Measurements from ENCODE around the gene CYP26B1.

The CYP26B1 gene, protein sequence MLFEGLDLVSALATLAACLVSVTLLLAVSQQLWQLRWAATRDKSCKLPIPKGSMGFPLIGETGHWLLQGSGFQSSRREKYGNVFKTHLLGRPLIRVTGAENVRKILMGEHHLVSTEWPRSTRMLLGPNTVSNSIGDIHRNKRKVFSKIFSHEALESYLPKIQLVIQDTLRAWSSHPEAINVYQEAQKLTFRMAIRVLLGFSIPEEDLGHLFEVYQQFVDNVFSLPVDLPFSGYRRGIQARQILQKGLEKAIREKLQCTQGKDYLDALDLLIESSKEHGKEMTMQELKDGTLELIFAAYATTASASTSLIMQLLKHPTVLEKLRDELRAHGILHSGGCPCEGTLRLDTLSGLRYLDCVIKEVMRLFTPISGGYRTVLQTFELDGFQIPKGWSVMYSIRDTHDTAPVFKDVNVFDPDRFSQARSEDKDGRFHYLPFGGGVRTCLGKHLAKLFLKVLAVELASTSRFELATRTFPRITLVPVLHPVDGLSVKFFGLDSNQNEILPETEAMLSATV

DNA sequence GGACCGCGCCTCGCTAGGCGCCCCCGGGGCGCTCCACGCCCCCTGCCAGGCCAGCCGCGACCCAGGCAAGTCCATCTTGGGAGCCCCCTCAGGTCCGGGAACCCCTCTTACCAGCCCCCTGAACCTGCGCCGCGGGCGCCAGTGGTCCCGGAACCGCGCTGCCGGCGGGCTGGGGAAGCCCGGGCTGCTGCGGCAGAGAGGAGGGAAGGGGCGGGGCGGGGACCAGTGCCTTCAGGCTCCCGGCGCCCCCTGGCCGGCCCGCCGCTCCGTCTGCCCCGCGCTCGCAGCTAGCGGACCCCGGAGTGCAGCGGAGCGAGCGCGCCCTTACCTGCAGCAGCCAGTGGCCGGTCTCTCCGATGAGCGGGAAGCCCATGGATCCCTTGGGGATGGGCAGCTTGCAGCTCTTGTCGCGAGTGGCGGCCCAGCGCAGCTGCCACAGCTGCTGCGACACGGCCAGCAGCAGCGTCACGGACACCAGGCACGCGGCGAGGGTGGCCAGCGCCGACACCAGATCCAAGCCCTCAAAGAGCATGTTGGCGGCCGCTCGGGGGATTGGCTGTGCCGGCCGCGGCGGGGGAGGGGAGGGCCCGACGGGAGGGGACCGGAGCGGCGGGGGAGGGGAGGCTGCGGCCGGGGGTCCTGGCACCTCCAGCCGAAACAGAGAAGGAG lies at the start of gene CYP26B1:
TSS of gene CYP26B1 (minus strand) at position 560 of the 669 bp plus-strand sequence. CDS start at position 532, 28 bp downstream.
- DNase-seq, result no peak

GRCh38 chr2:72193723-72194122 lies 46.1 kb upstream of the CYP26B1 start:
- DNase-seq, result no peak

- DNase-seq, result no peak
Measured at GRCh38 chr2:72191441-72191840, 43.8 kb upstream of the CYP26B1 start.

- DNase-seq, result no peak
Measured at GRCh38 chr2:72185206-72185605, 37.5 kb upstream of the CYP26B1 start.

DNA sequence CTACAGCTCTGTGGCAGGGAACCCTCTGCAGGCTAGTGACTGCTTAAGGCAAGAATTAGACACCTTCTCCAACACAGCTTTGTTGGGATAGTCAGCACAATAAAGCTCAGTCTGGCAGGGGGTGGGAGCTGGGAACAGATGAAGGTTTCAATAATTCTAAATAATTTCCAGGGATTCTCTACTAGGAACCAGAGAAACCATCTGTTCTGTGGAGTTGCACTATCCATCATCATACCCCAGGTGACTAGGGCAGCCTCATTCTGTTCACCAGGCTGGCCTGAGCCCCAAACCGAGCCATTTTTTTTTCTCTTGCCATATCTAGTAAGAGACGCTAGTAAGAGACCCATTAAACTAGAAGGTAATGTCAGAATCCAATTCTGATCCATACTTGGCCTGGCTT lies 35.8 kb upstream of the CYP26B1 start:
- DNase-seq, result no peak

- DNase-seq, result no peak
Measured at GRCh38 chr2:72183016-72183415, 35.4 kb upstream of the CYP26B1 start.

GRCh38 chr2:72182547-72182946 lies 34.9 kb upstream of the CYP26B1 start:
- no peak for DNase-seq

DNA sequence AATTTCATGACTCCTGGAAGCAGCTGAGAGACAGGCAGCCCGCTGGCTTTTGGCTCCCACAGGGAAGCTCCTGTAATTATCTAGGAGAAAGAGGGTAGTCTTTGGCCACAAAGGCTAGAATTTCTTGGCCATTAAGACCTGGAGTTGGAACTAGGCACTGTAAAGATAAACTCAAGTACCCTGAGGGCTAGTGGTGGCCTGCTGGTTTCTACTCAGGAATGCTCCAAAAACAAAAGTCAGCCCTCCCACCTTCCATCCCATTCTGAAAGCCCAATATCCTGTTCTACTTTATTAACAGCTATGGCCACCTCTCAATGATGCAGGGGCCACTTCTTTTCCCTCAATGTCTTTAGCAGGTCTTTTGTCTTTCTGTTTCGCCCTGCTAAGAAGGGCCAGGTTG lies 34.0 kb upstream of the CYP26B1 start:
- DNase-seq, result no peak

DNA sequence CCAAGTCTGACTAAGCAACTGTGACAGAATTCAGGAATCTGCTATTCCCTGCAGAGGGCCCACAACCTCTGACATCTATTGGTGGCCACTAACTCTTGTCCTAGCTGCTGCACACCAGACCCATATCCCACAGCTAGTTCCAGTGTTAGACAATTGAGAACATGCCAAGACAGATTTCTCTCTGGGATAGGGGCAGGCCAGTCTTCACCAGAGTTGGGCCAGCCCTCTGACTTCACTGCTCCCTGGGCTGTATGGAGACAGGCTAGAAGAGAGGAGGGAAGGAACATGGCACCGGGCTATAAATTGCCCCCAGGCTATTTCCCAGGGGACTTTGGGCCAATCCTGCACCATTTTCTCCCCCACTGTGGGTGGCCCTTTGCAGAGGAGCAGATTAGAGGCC lies 32.7 kb upstream of the CYP26B1 start:
- DNase-seq, result no peak

- DNase-seq, result no peak
Measured at GRCh38 chr2:72178551-72178950, 30.9 kb upstream of the CYP26B1 start.

DNA sequence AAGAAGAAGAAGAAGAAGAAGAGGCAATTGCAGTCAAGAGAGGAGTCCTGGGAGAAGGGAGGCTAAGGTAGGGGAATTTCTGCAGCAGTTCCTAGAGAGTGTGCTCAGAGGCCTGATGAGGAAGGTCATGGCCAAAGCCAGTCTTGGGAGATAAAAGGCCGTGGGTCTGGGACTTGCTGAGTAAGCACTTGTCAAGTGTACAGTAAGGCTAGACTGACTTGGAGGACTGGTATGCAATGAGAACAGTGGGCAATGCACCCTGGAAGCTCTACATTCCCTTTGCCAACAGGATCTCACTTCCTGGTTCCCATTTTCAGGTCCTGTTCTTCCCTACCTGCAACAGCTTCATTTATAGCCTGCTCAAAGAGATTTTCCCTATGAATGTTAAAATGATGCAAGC lies 28.6 kb upstream of the CYP26B1 start:
- DNase-seq, result no peak

- no peak for DNase-seq
Measured at GRCh38 chr2:72175636-72176035, 28.0 kb upstream of the CYP26B1 start.

DNA sequence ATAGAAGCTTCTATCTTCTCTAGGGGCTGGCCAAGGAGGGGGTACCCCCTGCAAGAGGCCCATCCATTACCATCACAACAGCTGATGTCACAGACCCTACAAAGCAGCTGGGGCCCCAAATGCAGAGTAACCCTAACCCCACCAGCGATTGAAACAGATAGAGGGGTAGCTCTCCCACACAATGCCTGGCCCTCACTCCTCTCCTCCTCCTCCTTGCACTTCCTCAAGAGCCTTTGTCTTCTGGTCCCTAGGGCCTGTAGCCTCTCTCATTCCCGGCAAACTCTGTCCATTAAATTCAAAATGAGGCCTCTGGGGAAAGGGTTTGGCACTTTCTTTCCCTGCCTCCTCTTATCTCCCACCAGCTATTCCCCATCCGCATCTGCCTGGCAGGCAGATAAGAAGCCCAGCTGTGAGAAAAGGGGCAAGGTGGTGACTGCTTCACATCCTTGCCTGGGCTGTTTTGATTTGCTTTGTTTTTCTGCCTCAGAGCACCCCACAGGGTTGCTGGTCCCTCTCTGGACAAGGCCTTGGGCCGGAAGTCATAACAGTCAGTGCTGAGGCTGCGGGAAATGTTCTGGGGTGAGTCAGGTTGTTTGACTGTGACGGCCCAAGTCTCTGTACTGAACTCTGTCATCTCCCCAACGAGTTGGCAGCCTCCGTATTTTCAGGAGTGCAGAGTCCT lies 26.1 kb upstream of the CYP26B1 start:
- DNase-seq, result no peak

DNA sequence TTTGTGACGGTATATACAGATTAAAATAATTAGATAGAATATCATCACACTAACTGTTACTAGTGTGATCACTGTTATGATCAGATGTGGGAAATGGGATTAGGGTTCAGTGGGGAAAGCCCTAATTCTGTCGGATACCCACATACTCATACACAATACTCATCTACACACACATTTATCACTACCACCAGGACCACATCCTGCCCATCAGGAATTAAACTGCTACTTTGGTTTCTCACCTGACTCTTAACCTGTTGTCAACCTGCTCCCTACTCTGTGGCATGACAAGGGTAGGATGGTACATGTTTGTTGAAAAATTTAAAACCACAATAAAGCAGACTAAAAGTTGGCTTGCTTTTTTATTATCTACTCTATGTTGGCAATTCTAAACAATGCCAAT lies 24.8 kb upstream of the CYP26B1 start:
- no peak for DNase-seq

DNA sequence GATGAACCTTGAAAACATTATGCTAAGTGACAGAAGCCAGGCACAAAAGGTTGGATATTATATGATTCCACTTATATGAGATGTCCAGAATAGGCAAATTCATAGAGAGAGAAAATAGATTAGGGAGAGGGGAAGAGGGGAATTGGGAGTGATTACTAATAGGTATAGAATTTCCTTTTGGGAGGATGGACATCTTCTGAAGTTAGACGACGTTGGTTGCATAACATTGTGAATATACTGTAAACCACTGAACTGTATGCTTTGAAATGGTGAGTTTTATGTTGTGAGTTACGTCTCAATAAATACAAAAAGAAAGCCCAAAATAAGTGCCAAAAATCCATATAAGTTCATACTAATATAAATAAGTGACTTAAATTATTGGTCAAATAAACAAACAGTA lies 18.6 kb upstream of the CYP26B1 start:
- DNase-seq, result no peak

DNA sequence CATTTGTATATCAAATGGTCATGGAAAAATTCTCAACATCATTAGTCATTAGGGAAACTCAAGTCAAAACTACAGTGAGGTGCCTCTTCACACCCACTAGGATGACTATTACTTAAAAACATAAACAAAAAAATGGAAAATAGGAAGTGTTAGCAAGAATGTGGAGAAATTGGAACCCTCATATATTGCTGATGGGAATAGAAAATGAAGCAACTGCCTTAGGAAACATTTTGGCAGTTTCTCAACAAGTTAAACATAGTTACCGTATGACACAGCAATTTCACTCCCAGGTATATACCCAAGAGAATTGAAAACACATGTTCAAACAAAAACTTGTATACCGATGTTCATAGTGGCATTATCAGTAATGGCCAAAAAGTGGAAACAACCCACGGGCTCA lies 18.1 kb upstream of the CYP26B1 start:
- no peak for DNase-seq

DNA sequence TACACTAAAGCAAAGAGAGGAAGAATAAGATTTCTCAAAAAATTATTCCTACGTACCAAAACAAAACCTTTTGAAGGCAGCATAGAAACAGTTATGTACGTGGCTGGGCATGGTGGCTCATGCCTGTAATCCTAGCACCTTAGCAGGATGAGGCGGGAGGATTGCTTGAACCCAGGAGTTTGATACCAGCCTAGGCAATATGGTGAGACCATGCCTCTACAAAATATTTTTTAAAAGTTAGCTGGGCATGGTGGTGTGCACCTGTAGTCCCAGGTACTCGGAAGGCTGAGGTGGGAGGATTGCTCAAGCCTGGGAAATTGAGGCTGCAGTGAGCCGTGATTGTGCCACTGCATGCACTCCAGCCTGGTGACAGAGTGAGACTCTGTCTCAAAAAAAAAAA lies 14.9 kb upstream of the CYP26B1 start:
- DNase-seq, result no peak

DNA sequence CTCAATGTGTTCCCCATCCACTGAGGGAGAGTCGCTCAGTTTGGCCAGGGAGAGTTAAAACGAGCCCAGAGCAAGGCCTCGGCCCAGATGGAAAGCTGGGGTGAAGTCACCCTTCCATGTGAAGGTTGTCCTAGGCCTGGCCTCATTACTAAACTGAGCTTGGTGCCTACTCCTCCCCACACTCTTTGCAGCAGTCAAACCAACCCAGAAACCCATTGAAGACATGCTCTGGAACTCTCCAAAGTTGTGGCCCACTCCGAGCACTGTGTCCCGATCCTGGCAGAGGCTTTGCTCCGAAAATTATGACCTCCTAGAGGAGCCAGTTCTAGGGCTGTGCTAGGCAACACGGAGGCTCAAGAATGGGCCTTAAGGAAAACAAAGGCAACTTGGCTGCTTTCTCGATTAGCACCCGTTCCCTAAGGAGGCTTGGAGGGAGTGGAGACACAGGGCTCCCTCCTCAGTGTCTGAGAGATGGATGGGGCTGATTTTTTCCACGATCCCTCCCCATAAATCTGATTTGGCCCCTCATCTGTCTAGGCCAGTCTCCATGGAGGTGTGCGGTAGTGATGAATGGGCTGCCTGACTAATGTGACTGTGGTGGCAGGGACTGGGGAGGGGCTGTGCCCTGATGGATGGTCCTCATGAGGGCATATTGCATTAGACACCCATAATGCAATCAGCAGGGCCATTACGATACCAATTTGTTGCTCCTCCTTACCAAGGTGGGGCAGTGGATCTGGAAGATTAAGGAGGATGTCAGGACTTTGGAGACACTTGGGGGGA lies 11.7 kb upstream of the CYP26B1 start:
- DNase-seq, result no peak

- no peak for DNase-seq
Measured at GRCh38 chr2:72157871-72158771, 10.5 kb upstream of the CYP26B1 start.

DNA sequence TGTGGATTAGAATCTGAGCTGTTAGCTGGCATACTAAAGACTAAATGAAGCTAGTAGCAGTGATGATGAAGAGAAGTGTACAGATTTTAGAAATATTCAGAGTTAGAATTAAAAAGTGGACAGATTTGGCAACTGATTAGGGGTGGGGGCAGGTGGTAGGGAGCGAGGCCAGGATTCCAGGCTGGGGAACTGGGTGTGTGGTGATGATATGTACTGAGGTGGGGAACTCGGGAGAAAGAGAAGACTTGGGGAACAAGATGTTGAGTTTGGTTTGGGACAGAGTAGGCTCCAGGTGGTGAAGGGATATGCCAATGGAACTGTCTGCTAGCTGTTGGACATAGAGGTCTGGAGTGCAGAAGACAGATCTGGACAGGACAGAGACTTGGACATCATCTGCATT lies 9.2 kb upstream of the CYP26B1 start:
- no peak for DNase-seq

- DNase-seq, result no peak
Measured at GRCh38 chr2:72155737-72156136, 8.1 kb upstream of the CYP26B1 start.

GRCh38 chr2:72155151-72155550 lies 7.5 kb upstream of the CYP26B1 start:
- no peak for DNase-seq

All from MV-4-11 (cell line).